Measurements from ENCODE around the gene CELA3A. TPM values are rescaled to one million over a fixed set of nuclear protein-coding genes. Genes with fewer than 3 reads are reported as not detected.
A peak's percentile ranks its signal among the peaks of the same experiment; 100 is the strongest.

CELA3A gene
- total RNA-seq, 1 donor from 2014 or later = not detected

DNA sequence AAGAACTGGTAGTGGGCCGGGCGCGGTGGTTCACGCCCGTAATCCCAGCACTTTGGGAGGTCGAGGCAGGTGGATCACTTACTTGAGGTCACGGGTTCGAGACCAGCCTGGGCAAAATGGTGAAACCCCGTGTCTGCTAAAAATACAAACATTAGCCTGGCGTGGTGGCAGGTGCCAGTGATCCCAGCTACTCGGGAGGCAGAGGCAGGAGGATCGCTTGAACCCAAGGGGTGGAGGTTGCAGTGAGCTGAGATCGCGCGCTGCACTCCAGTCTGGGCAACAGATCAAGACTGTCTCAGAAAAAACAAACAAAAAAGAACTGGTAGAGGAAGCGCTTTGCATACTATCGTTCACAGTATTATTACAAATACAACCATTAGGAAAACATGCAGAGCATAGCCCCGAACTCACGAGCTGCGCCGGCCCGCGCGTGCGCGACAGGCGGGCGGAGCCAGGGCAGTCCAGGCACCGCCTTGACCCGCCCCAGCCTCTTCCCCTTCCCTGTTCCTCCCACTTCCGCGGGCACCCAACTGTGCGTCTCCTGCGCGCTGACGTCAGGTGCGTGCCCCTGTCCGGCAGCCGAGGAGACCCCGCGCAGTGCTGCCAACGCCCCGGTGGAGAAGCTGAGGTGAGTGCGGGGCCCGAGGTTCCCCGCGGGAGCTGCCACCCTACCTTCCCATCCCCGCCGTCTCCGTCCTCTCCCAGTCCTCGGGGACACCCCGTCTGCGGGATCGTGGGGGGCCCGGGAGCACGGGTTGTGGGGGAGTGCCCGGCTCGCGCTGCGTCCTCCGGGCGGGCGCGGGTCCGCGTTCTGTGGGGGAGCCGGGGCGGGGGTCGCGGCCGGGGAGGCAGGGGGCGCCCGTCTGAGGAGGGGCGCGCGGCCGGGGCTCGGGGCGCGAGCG lies 50.9 kb downstream of the CELA3A start, which contains the start of gene CDC42:
TSS of gene CDC42 (plus strand) at position 595 of the 902 bp plus-strand sequence. CDS start 25,770 bp downstream, outside the sequence.
- Mint-ChIP-seq H3K4me1 (ENCODE audit: unreplicated experiment) (peaks cover 33% of the 10 kb centered on the region), H3K27me3 (no peaks in the 10 kb centered on the region)
- TF ChIP-seq, protein P1, sequence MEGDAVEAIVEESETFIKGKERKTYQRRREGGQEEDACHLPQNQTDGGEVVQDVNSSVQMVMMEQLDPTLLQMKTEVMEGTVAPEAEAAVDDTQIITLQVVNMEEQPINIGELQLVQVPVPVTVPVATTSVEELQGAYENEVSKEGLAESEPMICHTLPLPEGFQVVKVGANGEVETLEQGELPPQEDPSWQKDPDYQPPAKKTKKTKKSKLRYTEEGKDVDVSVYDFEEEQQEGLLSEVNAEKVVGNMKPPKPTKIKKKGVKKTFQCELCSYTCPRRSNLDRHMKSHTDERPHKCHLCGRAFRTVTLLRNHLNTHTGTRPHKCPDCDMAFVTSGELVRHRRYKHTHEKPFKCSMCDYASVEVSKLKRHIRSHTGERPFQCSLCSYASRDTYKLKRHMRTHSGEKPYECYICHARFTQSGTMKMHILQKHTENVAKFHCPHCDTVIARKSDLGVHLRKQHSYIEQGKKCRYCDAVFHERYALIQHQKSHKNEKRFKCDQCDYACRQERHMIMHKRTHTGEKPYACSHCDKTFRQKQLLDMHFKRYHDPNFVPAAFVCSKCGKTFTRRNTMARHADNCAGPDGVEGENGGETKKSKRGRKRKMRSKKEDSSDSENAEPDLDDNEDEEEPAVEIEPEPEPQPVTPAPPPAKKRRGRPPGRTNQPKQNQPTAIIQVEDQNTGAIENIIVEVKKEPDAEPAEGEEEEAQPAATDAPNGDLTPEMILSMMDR (conservative IDR thresholded peaks at IDR 0.05) = no peak

DNA sequence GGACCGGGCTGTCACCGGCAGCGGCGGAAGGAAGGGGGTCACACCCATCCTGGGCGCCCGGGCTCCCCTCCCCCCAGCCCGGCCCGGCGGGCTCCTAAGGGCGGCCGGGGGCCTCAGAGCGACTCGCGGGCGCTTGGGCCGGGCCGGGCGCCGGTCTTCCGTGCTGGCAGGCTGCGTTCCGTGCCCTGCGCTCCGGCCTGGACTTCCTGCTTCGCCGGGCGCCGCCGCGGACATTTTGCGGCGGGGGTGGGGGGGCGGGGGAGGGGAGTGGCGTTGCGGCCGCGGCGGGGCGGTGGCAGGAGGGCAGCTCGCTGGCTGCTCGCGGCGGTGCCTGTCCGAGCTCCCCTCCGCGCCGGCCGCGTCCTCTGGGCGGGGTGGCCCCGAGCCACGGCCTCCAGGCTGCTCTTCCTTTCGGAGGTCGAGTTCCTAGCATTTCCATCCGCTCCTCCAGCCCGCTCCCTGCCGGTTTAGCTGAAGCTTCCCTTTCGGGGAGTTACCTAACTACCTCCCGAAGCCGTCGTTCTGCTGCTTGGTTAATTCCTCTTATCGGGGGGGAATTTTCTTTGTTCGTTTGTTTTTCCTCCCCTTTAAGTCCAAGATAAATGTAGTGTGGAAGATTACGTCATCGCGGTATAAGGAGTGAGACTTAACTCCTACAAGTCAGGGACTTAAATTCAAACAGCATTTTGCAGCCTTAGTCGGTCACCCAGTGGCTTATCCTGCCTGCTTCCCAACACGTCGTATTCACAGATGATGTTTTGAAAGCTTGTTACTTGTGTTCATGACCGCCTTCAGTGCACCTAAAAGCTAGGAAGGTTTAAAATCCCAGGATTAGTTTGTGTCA lies 51.8 kb downstream of the CELA3A start:
- Mint-ChIP-seq H3K4me1 (ENCODE audit: unreplicated experiment) (peaks cover 33% of the 10 kb centered on the region), H3K36me3 (peaks cover 16% of the 10 kb centered on the region), H3K27me3 (no peaks in the 10 kb centered on the region), H3K4me3 (peak overlapping the region; percentile 100), H3K27ac (peak overlapping the region; percentile 100), H3K9me3 (no peaks in the 10 kb centered on the region)
- DNase-seq (ENCODE audit: extremely low spot score, unreplicated experiment) = peak; percentile 76
- TF ChIP-seq, protein P1 (conservative IDR thresholded peaks at IDR 0.05) = no peak

More for the DNA sequence above, 50.9 kb downstream of the CELA3A start, which contains the start of gene CDC42:
- H3K4me3 Mint-ChIP-seq = peak within 1 kb of the TSS; percentile 100
- H3K9me3 Mint-ChIP-seq = no peaks in the 10 kb centered on the region
- H3K36me3 Mint-ChIP-seq = peaks cover 16% of the 10 kb centered on the region
- DNase-seq (ENCODE audit: extremely low spot score, unreplicated experiment) = peak; percentile 98
- H3K27ac Mint-ChIP-seq = peak within 1 kb of the TSS; percentile 100

DNA sequence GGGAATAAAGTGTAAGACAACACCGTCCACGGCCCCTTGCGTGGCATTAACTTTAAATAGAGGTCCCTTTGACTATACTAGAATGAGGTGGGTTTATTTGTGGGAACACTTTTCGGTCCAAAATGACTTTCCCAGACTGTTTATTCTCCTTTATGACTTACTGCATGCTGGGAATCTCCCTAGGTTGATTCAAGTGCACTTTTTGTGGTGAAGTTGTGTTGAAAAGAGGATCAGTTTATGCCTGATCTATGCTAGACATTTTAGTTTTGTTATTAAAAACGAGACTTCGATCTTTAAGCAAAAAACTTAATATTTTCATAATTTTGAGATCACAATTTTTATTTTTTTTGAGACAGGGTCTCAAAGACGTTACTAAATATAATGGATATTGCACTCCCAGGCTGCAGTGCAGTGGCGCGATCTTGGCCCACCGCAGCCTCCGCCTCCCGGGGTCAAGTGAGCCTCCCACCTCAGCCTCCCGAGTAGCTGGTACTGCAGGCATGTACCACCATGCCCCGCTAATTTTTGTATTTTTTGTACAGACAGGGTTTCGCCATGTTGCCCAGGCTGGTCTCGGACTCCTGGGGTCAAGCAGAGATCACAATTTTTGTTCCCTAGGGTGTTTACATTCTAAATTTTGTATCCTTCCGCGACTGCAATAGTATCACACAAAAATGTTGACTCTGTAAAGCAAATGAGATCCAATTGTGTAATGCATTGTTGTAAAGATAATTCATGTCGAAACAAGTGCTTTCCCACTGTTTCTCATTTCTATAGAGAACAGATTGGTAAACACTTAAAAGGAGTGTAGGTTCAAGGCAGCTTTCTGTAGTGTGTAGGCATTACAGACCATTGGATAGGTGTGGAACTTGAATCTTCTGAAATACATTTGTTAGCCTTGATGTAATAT lies 52.7 kb downstream of the CELA3A start:
- Mint-ChIP-seq H3K36me3 (peaks cover 16% of the 10 kb centered on the region), H3K4me1 (ENCODE audit: unreplicated experiment) (peaks cover 27% of the 10 kb centered on the region), H3K9me3 (no peaks in the 10 kb centered on the region), H3K27ac (peak overlapping the region; percentile 100), H3K4me3 (peak overlapping the region; percentile 100), H3K27me3 (no peaks in the 10 kb centered on the region)
- TF ChIP-seq, protein P1 (conservative IDR thresholded peaks at IDR 0.05) = no peak
- no peak for DNase-seq (ENCODE audit: extremely low spot score, unreplicated experiment)

DNA sequence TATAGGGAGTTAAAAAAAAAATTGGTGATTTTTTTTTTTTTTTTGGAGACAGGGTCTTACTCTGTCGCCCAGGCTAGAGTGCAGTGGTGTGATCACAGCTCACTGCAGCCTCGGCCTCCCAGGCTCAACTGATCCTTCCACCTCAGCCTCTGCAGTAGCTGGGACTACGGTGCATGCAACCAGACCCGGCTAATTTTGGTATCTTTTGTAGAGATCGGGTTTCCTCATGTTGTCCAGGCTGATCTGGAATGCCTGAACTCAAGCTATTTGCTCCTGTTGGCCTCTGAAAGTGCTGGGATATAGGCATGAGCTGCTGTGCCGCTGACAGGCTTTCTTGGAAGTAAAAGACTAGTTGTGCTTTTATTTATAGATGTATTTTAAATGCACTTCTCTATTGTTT lies 54.0 kb downstream of the CELA3A start:
- Mint-ChIP-seq H3K36me3 (peaks cover 16% of the 10 kb centered on the region), H3K27me3 (no peaks in the 10 kb centered on the region), H3K27ac (peak overlapping the region; percentile 28), H3K4me3 (peak overlapping the region; percentile 51), H3K9me3 (no peaks in the 10 kb centered on the region), H3K4me1 (ENCODE audit: unreplicated experiment) (peaks cover 27% of the 10 kb centered on the region)
- DNase-seq (ENCODE audit: extremely low spot score, unreplicated experiment) = peak; percentile 16
- TF ChIP-seq, protein P1 (conservative IDR thresholded peaks at IDR 0.05) = no peak

DNA sequence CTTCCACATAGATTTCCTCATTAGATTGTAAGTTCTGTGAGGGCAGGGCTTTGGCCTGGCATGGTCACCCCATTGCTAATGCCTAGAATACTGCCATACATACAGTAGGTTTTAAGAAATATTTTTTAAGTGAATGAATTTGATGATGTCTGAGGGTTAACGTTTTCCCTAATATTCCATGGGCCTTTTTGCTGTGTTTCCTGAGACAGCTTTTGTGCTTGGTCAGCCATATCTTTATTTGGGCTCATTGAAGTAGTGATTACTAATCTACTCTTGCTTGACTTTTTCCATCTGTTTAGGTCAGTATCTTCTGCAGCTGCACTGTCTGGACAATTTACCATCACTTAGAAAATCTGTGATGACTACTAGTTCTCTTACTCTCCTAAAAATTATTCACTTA lies 54.6 kb downstream of the CELA3A start:
- Mint-ChIP-seq H3K4me3 (peak overlapping the region; percentile 50), H3K36me3 (peaks cover 16% of the 10 kb centered on the region), H3K27ac (peak overlapping the region; percentile 28), H3K9me3 (no peaks in the 10 kb centered on the region), H3K4me1 (ENCODE audit: unreplicated experiment) (peaks cover 31% of the 10 kb centered on the region), H3K27me3 (no peaks in the 10 kb centered on the region)
- DNase-seq (ENCODE audit: extremely low spot score, unreplicated experiment) = no peak
- TF ChIP-seq, protein P1 (conservative IDR thresholded peaks at IDR 0.05) = no peak

Measured in type B pancreatic cell (in vitro differentiated cells).